Heart left ventricle (tissue), 16 donors: ENCODE data around the gene F5. TPM values are rescaled to one million over a fixed set of nuclear protein-coding genes. Genes with fewer than 3 reads are reported as not detected.

Experiments
- ATAC-seq, 4 donors: fragments of 200-7000 bp; cut with Tn5 transposase; one replicate each; pipeline ENCODE4 v1.9.1; 2020 to 2022; ENCODE audit warnings: moderate library complexity in 4 of 4, mild to moderate bottlenecking in 3 of 4, moderate number of reproducible peaks in 1 of 4
- DNase-seq, 5 donors: peaks; one replicate each; pipeline ENCODE4 v3.0.0-alpha.2; 2020
- H3K27ac ChIP-seq, 12 donors: fragments of 200-600 bp; sonication (generic) in 4 of 12; one replicate each; pipeline versions ENCODE4 v1.5.0 to v1.8.0; 2016 to 2022; ENCODE audit warnings: mild to moderate bottlenecking in 2 of 12
- H3K27me3 ChIP-seq, 9 donors: fragments of 200-600 bp; sonication (generic) in 2 of 9; one replicate each; pipeline versions ENCODE4 v1.5.1 to v1.8.0; 2016 to 2022; ENCODE audit warnings: mild to moderate bottlenecking in 3 of 9
- H3K36me3 ChIP-seq, 9 donors: fragments of 200-600 bp; sonication (generic) in 2 of 9; one replicate each; pipeline versions ENCODE4 v1.5.0 to v1.8.0; 2018 to 2022; ENCODE audit warnings: mild to moderate bottlenecking in 2 of 9
- H3K4me1 ChIP-seq, 12 donors: fragments of 200-600 bp; sonication (generic) in 4 of 12; one replicate each; pipeline versions ENCODE4 v1.5.0 to v1.8.0; 2016 to 2022; ENCODE audit warnings: mild to moderate bottlenecking in 3 of 12
- H3K4me3 ChIP-seq, 12 donors: fragments of 200-600 bp; sonication (generic) in 4 of 12; one replicate each; pipeline versions ENCODE4 v1.5.0 to v1.8.0; 2017 to 2022; ENCODE audit warnings: mild to moderate bottlenecking in 9 of 12, moderate library complexity in 4 of 12
- H3K9me3 ChIP-seq, 12 donors: fragments of 200-600 bp; sonication (generic) in 4 of 12; one replicate each; pipeline versions ENCODE4 v1.5.0 to v1.8.0; 2016 to 2022; ENCODE audit warnings: mild to moderate bottlenecking in 1 of 12
- CTCF ChIP-seq, 12 donors: fragments of 200-600 bp; sonication (generic) in 4 of 12; IDR thresholded peaks; one replicate each; pipeline versions ENCODE4 v1.5.0 to v1.8.0; 2018 to 2022; ENCODE audit warnings: antibody characterized with exemption in 12 of 12, mild to moderate bottlenecking in 5 of 12
- POLR2A ChIP-seq, 2 donors: fragments of 450-650 bp; IDR thresholded peaks; one replicate each; pipeline ENCODE4 v1.6.1; 2017; ENCODE audit warnings: antibody characterized with exemption in 2 of 2, mild to moderate bottlenecking in 2 of 2, moderate library complexity in 2 of 2
- WGBS, 4 donors: extraction: QIAGEN DNeasy Blood & Tissue Kit in 2 of 4; methylation state at CpG; one replicate each; pipeline versions ENCODE4 v1.1.5 to v1.1.7; 2013 to 2018; 5-methylcytosine and 5-hydroxymethylcytosine counted together
- intact Hi-C, 10 donors: fragments of 100-400 bp; cut with DNase I; formaldehyde crosslinking; loops; one replicate each; pipeline versions ENCODE4 v1.11.1 to v1.14.2; 2022
- polyA plus RNA-seq, 2 donors: library from polyadenylated mRNA; stranded (reverse); fragments of 200-250 nt; gene quantifications; one replicate each; pipeline ENCODE4 v1.2.3, GENCODE V29; 2013
- total RNA-seq, 9 donors: library from RNA; depleted of rRNA in 2 of 9; stranded (reverse); fragments of >200 nt in 2 of 9; fragmentation: NEBNext Ultra II Directional in 3 of 9; extraction: Animal tissue kit (Norgen Biotek cat#: 25700) in 3 of 9; gene quantifications; one replicate each; pipeline versions ENCODE4 v1.1.0 to v1.2.4, GENCODE V29; 2016 to 2023
- donor health status: ischemic (EF 13 %, LVEDD 7.1; RV severe dilation, severe dysfunction).
- donor health status: healthy with polysubstance abuse.
- donor health status: DM: no; HTN: yes; CAD: no.
- donor health status: DM: no; HTN: no; CAD: no.
- donor health status: ischemic (EF 25% LVEDD 6.9; RV normal size, moderate dysfunction).
- donor health status: ischemic (EF 25% LVEDD 5.7; RV mildly dilated, moderate dysfunction).
- donor health status: healthy.
- donor health status: DM: yes; HTN: yes; CAD: no.
- donor health status: ischemic (EF 35%, LVEDD 5.7; RV mildly dilated, moderate dysfunction).
- donor health status: nonischemic (EF 11% LVEDD 7.7; RV severe dilation, severe dysfunction).
- donor health status: DM: yes; HTN: yes; CAD: no.
- donor health status: PGD.
- donor health status: ischemic (EF 29% LVEDD 5.4; RV normal size, mild dysfunction).
- donor health status: nonischemic (EF 23%, LVEDD 6.1; RV moderate dilation, normal function).

F5 gene
- total and polyA plus RNA-seq, 11 donors, result 0.93 to 43.3 (median 18.0) TPM

GRCh38 chr1:169577981-169578738, 8.1 kb downstream of the F5 start:
- H3K27me3 ChIP-seq, result peaks cover 0 to 34% (median 0%) of the 10 kb centered on the region in 9 donors
- H3K27ac ChIP-seq, result peak overlapping the region in 1 of 12 donors; percentile 71
- ATAC-seq (no peak), DNase-seq (no peak)
- H3K4me3 ChIP-seq, result no peak overlapping the region
- no peaks in the 10 kb centered on the region for H3K9me3 ChIP-seq
- 85 to 90% (median 86%) methylated on average over 5 of the region's 5 CpGs for whole genome bisulfite sequencing, 4 donors
- H3K4me1 ChIP-seq, result peaks cover 0 to 29% (median 0%) of the 10 kb centered on the region in 12 donors
- intact Hi-C loops, result no loop called here
- TF ChIP-seq CTCF (IDR thresholded peaks at IDR 0.05), result no peak
- no peak for TF ChIP-seq POLR2A (IDR thresholded peaks at IDR 0.05)
- no peaks in the 10 kb centered on the region for H3K36me3 ChIP-seq

- Histone ChIP-seq H3K4me1 (peaks cover 0 to 34% (median 0%) of the 10 kb centered on the region in 12 donors), H3K9me3 (no peaks in the 10 kb centered on the region), H3K27ac (peak overlapping the region in 6 of 12 donors; percentile 28 to 71 (median 50)), H3K4me3 (no peak overlapping the region), H3K36me3 (no peaks in the 10 kb centered on the region), H3K27me3 (peaks cover 0 to 23% (median 0%) of the 10 kb centered on the region in 9 donors)
- ATAC-seq (peak in 2 of 4 donors; percentile 46 to 55), DNase-seq (peak in 1 of 5 donors; percentile 22)
- WGBS, 4 donors, result 61 to 79% (median 72%) methylated on average over 1 of the region's 1 CpG
- TF ChIP-seq POLR2A (IDR thresholded peaks at IDR 0.05) (no peak), CTCF (IDR thresholded peaks at IDR 0.05) (no peak)
- intact Hi-C loops, result no loop called here
Measured at GRCh38 chr1:169576935-169577331, 9.3 kb downstream of the F5 start.

- no peak for TF ChIP-seq CTCF (IDR thresholded peaks at IDR 0.05)
- no peak for TF ChIP-seq POLR2A (IDR thresholded peaks at IDR 0.05)
- DNase-seq, result peak in 4 of 5 donors; percentile 22 to 76 (median 52)
- WGBS, 4 donors, result 48 to 75% (median 65%) methylated on average over 5 of the region's 5 CpGs
- H3K27ac ChIP-seq, result peak overlapping the region in 6 of 12 donors; percentile 9 to 71 (median 56)
- no peaks in the 10 kb centered on the region for H3K36me3 ChIP-seq
- no peak overlapping the region for H3K4me3 ChIP-seq
- ATAC-seq, result peak; percentile 52 to 96 (median 84)
- H3K27me3 ChIP-seq, result peaks cover 0 to 18% (median 0%) of the 10 kb centered on the region in 9 donors
- peaks cover 0 to 38% (median 0%) of the 10 kb centered on the region in 12 donors for H3K4me1 ChIP-seq
- intact Hi-C loops, result no loop called here
- no peaks in the 10 kb centered on the region for H3K9me3 ChIP-seq
Measured at GRCh38 chr1:169576241-169576934, 9.9 kb downstream of the F5 start.

- Histone ChIP-seq H3K36me3 (no peaks in the 10 kb centered on the region), H3K27me3 (peaks cover 0 to 10% (median 0%) of the 10 kb centered on the region in 9 donors), H3K4me3 (no peak overlapping the region), H3K27ac (peak overlapping the region in 1 of 12 donors; percentile 52), H3K4me1 (peaks cover 0 to 38% (median 0%) of the 10 kb centered on the region in 12 donors), H3K9me3 (no peaks in the 10 kb centered on the region)
- intact Hi-C loops, result no loop called here
- TF ChIP-seq POLR2A (IDR thresholded peaks at IDR 0.05) (no peak), CTCF (IDR thresholded peaks at IDR 0.05) (no peak)
- WGBS, 4 donors, result 20 to 44% (median 31%) methylated on average over 4 of the region's 4 CpGs
- ATAC-seq, result no peak
- peak in 1 of 5 donors; percentile 41 for DNase-seq
Measured at GRCh38 chr1:169574336-169574735, 11.9 kb downstream of the F5 start.
